ENCODE measurements around the gene B3GALT6. TPM values are rescaled to one million over a fixed set of nuclear protein-coding genes. Genes with fewer than 3 reads are reported as not detected.

B3GALT6 gene
- polyA plus RNA-seq, 3 donors, result 1.9 to 8.8 (median 7.2) TPM

GRCh38 chr1:1225913-1226312 lies 6.1 kb upstream of the B3GALT6 start:
- Mint-ChIP-seq H3K4me1 (peaks cover 15% of the 10 kb centered on the region), H3K36me3 (peaks cover 50 to 78% of the 10 kb centered on the region in 2 donors), H3K27ac (peak overlapping the region in 2 of 7 donors; percentile 10 to 71), H3K9me3 (peaks cover 0 to 2% (median 0%) of the 10 kb centered on the region in 7 donors), H3K4me3 (no peak overlapping the region), H3K27me3 (ENCODE audit: low read depth in 3 of 3) (no peaks in the 10 kb centered on the region)
- Histone ChIP-seq H2AFZ (ENCODE audit: insufficient read depth, low read depth, low read length, poor library complexity, severe bottlenecking) (no peak overlapping the region), H3K4me1 (ENCODE audit: control insufficient read depth in 1 of 2, insufficient read depth in 2 of 2, low read length in 2 of 2) (peaks cover 12 to 14% of the 10 kb centered on the region in 2 donors), H3K9ac (ENCODE audit: insufficient read depth, low read length, poor library complexity, severe bottlenecking) (no peak overlapping the region), H3K9me3 (replicated peaks in 1 of 2; ENCODE audit: control insufficient read depth in 1 of 2, insufficient read depth in 1 of 2, low read length in 2 of 2) (no peaks in the 10 kb centered on the region), H3K27me3 (ENCODE audit: control insufficient read depth in 2 of 2, insufficient read depth in 2 of 2, low read length in 2 of 2) (no peaks in the 10 kb centered on the region), H3K79me2 (ENCODE audit: insufficient read depth, low read length) (peaks cover 65% of the 10 kb centered on the region), H3K36me3 (replicated peaks in 1 of 2; ENCODE audit: control insufficient read depth in 1 of 2, insufficient read depth in 2 of 2, low read length in 2 of 2) (peaks cover 73 to 87% of the 10 kb centered on the region in 2 donors), H3K4me2 (replicated peaks; ENCODE audit: extremely low read depth, low read length, poor library complexity, severe bottlenecking) (no peak overlapping the region), H3K27ac (ENCODE audit: low read depth in 1 of 2, low read length in 2 of 2) (no peak overlapping the region), H4K20me1 (ENCODE audit: insufficient read depth, low read length) (peaks cover 93% of the 10 kb centered on the region), H3K4me3 (replicated peaks in 1 of 3; ENCODE audit: low read depth in 2 of 3, low read length in 3 of 3) (no peak overlapping the region)
- intact Hi-C loops (cut with micrococcal nuclease), result no loop called here
- WGBS (ENCODE audit: insufficient coverage), result 90% methylated on average over 18 of the region's 18 CpGs
- TF ChIP-seq CTCF (IDR thresholded peaks at IDR 0.05), result no peak
- no peak for DNase-seq

- H3K27ac Mint-ChIP-seq, result peak overlapping the region in 2 of 7 donors; percentile 54 to 73
- H3K9me3 Mint-ChIP-seq, result peaks cover 0 to 2% (median 0%) of the 10 kb centered on the region in 7 donors
- no peak overlapping the region for H3K4me3 Mint-ChIP-seq
- H3K4me3 ChIP-seq (replicated peaks in 1 of 3; ENCODE audit: low read depth in 2 of 3, low read length in 3 of 3), result no peak overlapping the region
- no peaks in the 10 kb centered on the region for H3K9me3 ChIP-seq (replicated peaks in 1 of 2; ENCODE audit: control insufficient read depth in 1 of 2, insufficient read depth in 1 of 2, low read length in 2 of 2)
- H2AFZ ChIP-seq (ENCODE audit: insufficient read depth, low read depth, low read length, poor library complexity, severe bottlenecking), result no peak overlapping the region
- H3K36me3 Mint-ChIP-seq, result peaks cover 45 to 71% of the 10 kb centered on the region in 2 donors
- peaks cover 72% of the 10 kb centered on the region for H3K79me2 ChIP-seq (ENCODE audit: insufficient read depth, low read length)
- no peak overlapping the region for H3K27ac ChIP-seq (ENCODE audit: low read depth in 1 of 2, low read length in 2 of 2)
- DNase-seq, result no peak
- H3K27me3 Mint-ChIP-seq (ENCODE audit: low read depth in 3 of 3), result no peaks in the 10 kb centered on the region
- H4K20me1 ChIP-seq (ENCODE audit: insufficient read depth, low read length), result peaks cover 88% of the 10 kb centered on the region
- no peak overlapping the region for H3K4me2 ChIP-seq (replicated peaks; ENCODE audit: extremely low read depth, low read length, poor library complexity, severe bottlenecking)
- no peaks in the 10 kb centered on the region for H3K27me3 ChIP-seq (ENCODE audit: control insufficient read depth in 2 of 2, insufficient read depth in 2 of 2, low read length in 2 of 2)
- H3K4me1 Mint-ChIP-seq, result peaks cover 19% of the 10 kb centered on the region
- TF ChIP-seq CTCF (IDR thresholded peaks at IDR 0.05), result no peak
- no peak overlapping the region for H3K9ac ChIP-seq (ENCODE audit: insufficient read depth, low read length, poor library complexity, severe bottlenecking)
- peaks cover 16 to 19% of the 10 kb centered on the region in 2 donors for H3K4me1 ChIP-seq (ENCODE audit: control insufficient read depth in 1 of 2, insufficient read depth in 2 of 2, low read length in 2 of 2)
- WGBS (ENCODE audit: insufficient coverage), result 96% methylated on average over 29 of the region's 44 CpGs
- H3K36me3 ChIP-seq (replicated peaks in 1 of 2; ENCODE audit: control insufficient read depth in 1 of 2, insufficient read depth in 2 of 2, low read length in 2 of 2), result peaks cover 65 to 78% of the 10 kb centered on the region in 2 donors
- intact Hi-C loops (cut with micrococcal nuclease), result no loop called here
Observed at GRCh38 chr1:1226566-1227362, 5.3 kb upstream of the B3GALT6 start.

All from CD14-positive monocyte (primary cell).